Endothelial cell of umbilical vein (primary cell): ENCODE measurements around the gene DLEC1. TPM values are rescaled to one million over a fixed set of nuclear protein-coding genes. Genes with fewer than 3 reads are reported as not detected.
A peak's percentile ranks its signal among the peaks of the same experiment; 100 is the strongest.

Source experiments
- BruUV-seq: library from RNA; stranded (reverse); fragments of 400-500 nt; replicated peaks from 2 replicates; lab custom pipeline; 2021; lab: Mats Ljungman, UMichigan
- CTCF ChIA-PET: fragments of 300-600, 350-600 bp; sonication (Branson Sonifier 250); formaldehyde crosslinking; loops from one replicate; lab custom pipeline; 2021; ENCODE audit warnings: antibody characterized with exemption, inconsistent platforms; lab: Charles Lee
- POLR2A ChIA-PET: fragments of 300-600, 350-600 bp; sonication (Branson Sonifier 250); formaldehyde crosslinking; loops from one replicate; lab custom pipeline; 2021; ENCODE audit warnings: antibody characterized with exemption, inconsistent platforms; lab: Charles Lee
- DNase-seq: peaks from one replicate; pipeline ENCODE4 v3.0.0-alpha.2; 2011; ENCODE audit warnings: low read depth, low spot score
- FAIRE-seq: peaks from 2 replicates; lab custom pipeline; 2011; peaks lifted over from hg19 to GRCh38; lab: Jason Lieb, UNC
- H2AFZ ChIP-seq: 2 replicates; pipeline ENCODE4 v1.6.0; 2012; ENCODE audit warnings: low read depth, low read length, control low read depth, inconsistent platforms
- H3K27ac ChIP-seq: 2 replicates; pipeline ENCODE4 v1.5.1; 2011; ENCODE audit warnings: low read depth, mild to moderate bottlenecking, control low read depth, low read length, moderate library complexity; ENCODE audit not compliant: insufficient read depth
- H3K27me3 ChIP-seq, 2 experiments: 2 replicates each; pipeline versions ENCODE4 v1.6.0 to v1.6.1; 2011; ENCODE audit warnings: low read length in 2 of 2, mixed read lengths in 1 of 2; ENCODE audit not compliant: control insufficient read depth in 2 of 2, insufficient read depth in 2 of 2
- H3K36me3 ChIP-seq, 2 experiments: 2 replicates in 1 of 2; 3 replicates in 1 of 2; pipeline ENCODE4 v1.5.1; 2011; ENCODE audit warnings: low read length in 2 of 2, mild to moderate bottlenecking in 1 of 2, moderate library complexity in 1 of 2; ENCODE audit not compliant: control insufficient read depth in 2 of 2, insufficient read depth in 2 of 2; ENCODE audit errors: extremely low read depth in 1 of 2
- H3K4me1 ChIP-seq: 3 replicates; pipeline ENCODE4 v1.5.1; 2011; ENCODE audit warnings: mild to moderate bottlenecking, low read length; ENCODE audit not compliant: control insufficient read depth, insufficient read depth; ENCODE audit errors: extremely low read depth
- H3K4me2 ChIP-seq: 2 replicates; pipeline ENCODE4 v1.6.1; 2011; ENCODE audit warnings: low read length, control low read depth, mixed read lengths; ENCODE audit not compliant: insufficient read depth
- H3K4me3 ChIP-seq, 3 experiments: fragments of 200-600 bp in 1 of 3; sonication (generic), shearing (Covaris generic) in 1 of 3; replicated peaks in 1 of 3; 2 replicates each; pipeline ENCODE4 v1.5.1; 2011 to 2016; ENCODE audit warnings: control low read depth in 3 of 3, low read length in 3 of 3, mild to moderate bottlenecking in 2 of 3, inconsistent platforms in 1 of 3, low read depth in 1 of 3, moderate library complexity in 1 of 3; ENCODE audit not compliant: insufficient read depth in 1 of 3
- H3K79me2 ChIP-seq: 2 replicates; pipeline ENCODE4 v1.6.0; 2012; ENCODE audit warnings: low read length, inconsistent platforms; ENCODE audit not compliant: control insufficient read depth, insufficient read depth
- H3K9ac ChIP-seq: replicated peaks from 2 replicates; pipeline ENCODE3; 2011; ENCODE audit warnings: low read length, control low read depth; ENCODE audit not compliant: insufficient read depth; ENCODE audit errors: extremely low read depth
- H3K9me1 ChIP-seq: replicated peaks from 3 replicates; pipeline ENCODE4 v1.6.0; 2011; ENCODE audit warnings: mild to moderate bottlenecking, low read length; ENCODE audit not compliant: control insufficient read depth, insufficient read depth; ENCODE audit errors: extremely low read depth
- H3K9me3 ChIP-seq: replicated peaks from 2 replicates; pipeline ENCODE4 v1.5.1; 2012; ENCODE audit warnings: low read length, inconsistent platforms; ENCODE audit not compliant: control insufficient read depth, insufficient read depth
- H4K20me1 ChIP-seq: replicated peaks from 2 replicates; pipeline ENCODE3; 2011; ENCODE audit warnings: mild to moderate bottlenecking, low read length; ENCODE audit not compliant: control insufficient read depth, insufficient read depth; ENCODE audit errors: extremely low read depth
- CTCF ChIP-seq, 2 donors: IDR thresholded peaks; 1 replicate in 1 of 2; 2 replicates in 1 of 2; pipeline ENCODE4 v1.5.1; 2011; ENCODE audit warnings: low read length in 2 of 2, mild to moderate bottlenecking in 2 of 2, moderate library complexity in 2 of 2, control low read depth in 1 of 2, inconsistent platforms in 1 of 2, low read depth in 1 of 2; ENCODE audit not compliant: insufficient read depth in 1 of 2; ENCODE audit errors: extremely low read depth in 1 of 2
- EZH2 ChIP-seq: IDR thresholded peaks from 2 replicates; pipeline ENCODE4 v1.6.1; 2012; ENCODE audit warnings: borderline replicate concordance, low read depth, mild to moderate bottlenecking, moderate library complexity, low read length, inconsistent platforms; ENCODE audit not compliant: severe bottlenecking
- FOS ChIP-seq: IDR thresholded peaks from 2 replicates; pipeline ENCODE4 v1.6.1; 2011; ENCODE audit warnings: mild to moderate bottlenecking, low read length, moderate library complexity, borderline replicate concordance; ENCODE audit not compliant: insufficient read depth
- GATA2 ChIP-seq: IDR thresholded peaks from 2 replicates; pipeline ENCODE4 v1.7.0; 2011; ENCODE audit warnings: low read depth, mild to moderate bottlenecking, moderate library complexity, mixed read lengths, low read length; ENCODE audit not compliant: insufficient read length, insufficient read depth
- JUN ChIP-seq: IDR thresholded peaks from 2 replicates; pipeline ENCODE4 v1.6.1; 2011; ENCODE audit warnings: borderline replicate concordance, low read depth; ENCODE audit not compliant: insufficient read length, insufficient read depth
- MAX ChIP-seq: IDR thresholded peaks from 2 replicates; pipeline ENCODE4 v1.6.1; 2011; ENCODE audit not compliant: insufficient read depth, insufficient read length
- MYC ChIP-seq: IDR thresholded peaks from one replicate; pipeline ENCODE4 v1.6.1; 2011; ENCODE audit warnings: mild to moderate bottlenecking, low read depth, low read length
- POLR2A ChIP-seq: IDR thresholded peaks from 2 replicates; pipeline ENCODE4 v1.6.1; 2012; ENCODE audit warnings: low read depth, mild to moderate bottlenecking, control low read depth, low read length
- POLR2AphosphoS5 ChIP-seq: IDR thresholded peaks from 2 replicates; pipeline ENCODE4 v1.6.1; 2012; ENCODE audit warnings: low read depth, mild to moderate bottlenecking, control low read depth, low read length, moderate library complexity; ENCODE audit not compliant: insufficient read depth
- dilution Hi-C: fragments of 300-500 bp; cut with MboI; formaldehyde crosslinking; loops from one replicate; pipeline ENCODE4 v1.15.0; 2019; ENCODE audit warnings: low sequenced_read_pairs; ENCODE audit not compliant: extremely low pct_ligation_motif_present
- intact Hi-C: fragments of 100-400 bp; cut with micrococcal nuclease; formaldehyde crosslinking; loops from one replicate; pipeline ENCODE4 v1.10.0; 2022
- polyA plus RNA-seq, 4 experiments: library from polyadenylated mRNA; depleted of rRNA in 3 of 4; stranded (reverse) in 3 of 4; unstranded in 1 of 4; fragments of >200 nt; gene quantifications; 2 replicates each; pipeline versions ENCODE4 v1.2.1 to v1.2.3, GENCODE V29; 2011 to 2012; ENCODE audit warnings: missing spikeins in 1 of 4
- total RNA-seq: library from RNA; stranded (reverse); gene quantifications from 2 replicates; pipeline ENCODE4 v1.2.3, GENCODE V29; 2021

The DLEC1 gene
- total and polyA plus RNA-seq, 2 donors (not counting 3 experiments of a cell fraction or from before 2014, with no cell fraction given) = not detected

- DNase-seq = no peak
- Histone ChIP-seq H3K4me3 (no peak overlapping the region), H3K9ac (no peak overlapping the region), H3K27ac (no peak overlapping the region), H2AFZ (no peak overlapping the region), H3K27me3 (no peaks in the 10 kb centered on the region), H3K4me1 (peaks cover 10% of the 10 kb centered on the region), H3K9me1 (no peaks in the 10 kb centered on the region), H3K4me2 (no peak overlapping the region), H3K79me2 (no peaks in the 10 kb centered on the region), H3K9me3 (no peaks in the 10 kb centered on the region), H4K20me1 (no peaks in the 10 kb centered on the region), H3K36me3 (no peaks in the 10 kb centered on the region)
- TF ChIP-seq POLR2AphosphoS5 (no peak), EZH2 (no peak), MYC (no peak), CTCF (IDR thresholded peaks at IDR 0.05; ENCODE audit: extremely low read depth in 1 of 2, insufficient read depth in 1 of 2, low read depth in 1 of 2, low read length in 2 of 2) (no peak)
- intact Hi-C loops (no loop called here), dilution Hi-C loops (no loop called here)
- ChIA-PET POLR2A (no interaction called here), CTCF (interaction anchor here (1.2 to 1.5 kb wide), 2 partner anchors 11 to 19 kb away, joined by 3 to 4 read pairs; no protein-coding TSS in a partner anchor)
- FAIRE-seq = peak; percentile 60
- BruUV-seq = no TSS peak
Observed at GRCh38 chr3:37993067-37993455, 45.9 kb upstream of the DLEC1 start.

- POLR2A ChIA-PET = no interaction called here
- intact Hi-C loops (no loop called here), dilution Hi-C loops (no loop called here)
- FAIRE-seq (no peak), DNase-seq (no peak)
- H3K9me1 ChIP-seq = no peaks in the 10 kb centered on the region
- no peaks in the 10 kb centered on the region for H3K79me2 ChIP-seq
- H4K20me1 ChIP-seq = no peaks in the 10 kb centered on the region
- no peaks in the 10 kb centered on the region for H3K9me3 ChIP-seq
- no TSS peak for BruUV-seq
- no peak for TF ChIP-seq EZH2
- TF ChIP-seq POLR2A = no peak
- TF ChIP-seq JUN = no peak
- no peak for TF ChIP-seq MAX
- no peak for TF ChIP-seq MYC
- no peak for TF ChIP-seq CTCF (IDR thresholded peaks at IDR 0.05; ENCODE audit: extremely low read depth in 1 of 2, insufficient read depth in 1 of 2, low read depth in 1 of 2, low read length in 2 of 2)
- TF ChIP-seq GATA2 = no peak
- TF ChIP-seq FOS = no peak
- TF ChIP-seq POLR2AphosphoS5 = no peak
- H3K27me3 ChIP-seq = no peaks in the 10 kb centered on the region
- H3K9ac ChIP-seq = peak overlapping the region; percentile 35
- no peak overlapping the region for H3K27ac ChIP-seq
- peak overlapping the region in 2 of 3 experiments; percentile 62 to 67 for H3K4me3 ChIP-seq
- peaks cover 11% of the 10 kb centered on the region for H3K4me1 ChIP-seq
- peak overlapping the region; percentile 94 for H2AFZ ChIP-seq
- H3K36me3 ChIP-seq = no peaks in the 10 kb centered on the region
- CTCF ChIA-PET = no interaction called here
- H3K4me2 ChIP-seq = peak overlapping the region; percentile 53
Observed at GRCh38 chr3:37993460-37993819, 45.6 kb upstream of the DLEC1 start.
